PC-3 (cell line): ENCODE measurements around the gene PPP1R7.

Experiments used
- CTCF ChIP-seq: fragments of 300-600 bp; sonication (generic); conservative IDR thresholded peaks from 2 replicates; pipeline ENCODE4 v1.5.1; 2017; ENCODE audit warnings: antibody characterized with exemption, low read depth, mild to moderate bottlenecking, low read length
- EZH2 ChIP-seq: fragments of 300-600 bp; sonication (generic); IDR thresholded peaks from one replicate; pipeline ENCODE4 v1.6.1; 2017; ENCODE audit warnings: antibody characterized with exemption, mild to moderate bottlenecking, low read length; ENCODE audit not compliant: unreplicated experiment
- EZH2phosphoT487 ChIP-seq: fragments of 300-600 bp; sonication (generic); IDR thresholded peaks from 2 replicates; pipeline ENCODE4 v1.6.1; 2018; ENCODE audit warnings: mild to moderate bottlenecking, antibody characterized with exemption, low read length, borderline replicate concordance

- TF ChIP-seq EZH2phosphoT487 (no peak), EZH2 (no peak), CTCF (no peak)
These were observed 49.0 kb downstream of the PPP1R7 start for GRCh38 chr2:241199286-241199685.
